K562 (cell line): Measurements from ENCODE around the gene TRANK1. TPM values are rescaled to one million over a fixed set of nuclear protein-coding genes. Genes with fewer than 3 reads are reported as not detected.

Experiments used
- ATAC-seq: fragments of 200-7000 bp; cut with Tn5 transposase; 3 replicates; pipeline ENCODE4 v1.9.1; 2020; ENCODE audit warnings: moderate library complexity
- BruUV-seq: library from RNA; stranded (reverse); fragments of 400-500 nt; replicated peaks from 2 replicates; lab custom pipeline; 2021; lab: Mats Ljungman, UMichigan
- CTCF ChIA-PET: fragments of 300-600 bp; formaldehyde crosslinking; extraction: SDS; loops from one replicate; lab custom pipeline; 2021; ENCODE audit warnings: low intra/inter-chr PET ratio; lab: Yijun Ruan, JAX
- POLR2A ChIA-PET: fragments of 300-600, 350-650 bp; sonication (Branson Sonifier 250); formaldehyde crosslinking; extraction: SDS; loops from one replicate; lab custom pipeline; 2021; ENCODE audit warnings: antibody characterized with exemption, inconsistent platforms; lab: Yijun Ruan, JAX
- DNase-seq, 4 experiments: peaks; one replicate each; pipeline versions ENCODE4 v3.0.0 to v3.0.0-alpha.2; 2011 to 2018; ENCODE audit warnings: low spot score in 3 of 4, mixed read lengths in 3 of 4; ENCODE audit errors: extremely low read depth in 1 of 4
- FAIRE-seq: peaks from 2 replicates; lab custom pipeline; 2011; peaks lifted over from hg19 to GRCh38; lab: Jason Lieb, UNC
- H2AFZ ChIP-seq: 2 replicates; pipeline ENCODE4 v1.6.0; 2011; ENCODE audit warnings: low read depth, low read length, control low read depth, inconsistent platforms
- H3K27ac ChIP-seq: fragments of 200-600 bp; 3 replicates; pipeline ENCODE4 v1.8.0; 2011; ENCODE audit warnings: low read depth, mild to moderate bottlenecking, control low read depth, inconsistent platforms, low read length, moderate library complexity, mixed read lengths; ENCODE audit errors: extremely low read depth
- H3K27me3 ChIP-seq, 2 experiments: fragments of 300-600 bp in 1 of 2; 2 replicates in 1 of 2; 3 replicates in 1 of 2; pipeline versions ENCODE4 v1.6.0 to v1.8.0; 2011; ENCODE audit warnings: inconsistent platforms in 2 of 2, low read length in 2 of 2, mild to moderate bottlenecking in 1 of 2, mixed read lengths in 1 of 2, moderate library complexity in 1 of 2; ENCODE audit not compliant: control insufficient read depth in 2 of 2, insufficient read depth in 2 of 2
- H3K36me3 ChIP-seq: fragments of 300-600 bp; 3 replicates; pipeline ENCODE4 v1.8.0; 2011; ENCODE audit warnings: mild to moderate bottlenecking, low read length, inconsistent platforms; ENCODE audit not compliant: control insufficient read depth, insufficient read depth
- H3K4me1 ChIP-seq, 2 experiments: fragments of 200-600 bp in 1 of 2; replicated peaks in 1 of 2; 2 replicates in 1 of 2; 3 replicates in 1 of 2; pipeline versions ENCODE4 v1.5.1 to v1.8.0; 2011; ENCODE audit warnings: inconsistent platforms in 2 of 2, low read length in 2 of 2, mild to moderate bottlenecking in 1 of 2, mixed read lengths in 1 of 2, moderate library complexity in 1 of 2; ENCODE audit not compliant: control insufficient read depth in 2 of 2, insufficient read depth in 2 of 2
- H3K4me2 ChIP-seq: 2 replicates; pipeline ENCODE4 v1.6.1; 2011; ENCODE audit warnings: low read length, control low read depth, inconsistent platforms, mixed read lengths; ENCODE audit not compliant: insufficient read depth
- H3K4me3 ChIP-seq: fragments of 200-600 bp; sonication (generic), shearing (Covaris generic); 2 replicates; pipeline ENCODE4 v1.5.1; 2016; ENCODE audit warnings: control low read depth, inconsistent platforms
- H3K79me2 ChIP-seq: fragments of 200-600 bp; 3 replicates; pipeline ENCODE4 v1.8.0; 2011; ENCODE audit warnings: low read length, inconsistent platforms; ENCODE audit not compliant: control insufficient read depth, insufficient read depth
- H3K9ac ChIP-seq, 2 experiments: 2 replicates each; pipeline versions ENCODE4 v1.6.0 to v1.6.1; 2011; ENCODE audit warnings: low read depth in 2 of 2, low read length in 2 of 2, control low read depth in 1 of 2, inconsistent platforms in 1 of 2, mild to moderate bottlenecking in 1 of 2, mixed read lengths in 1 of 2; ENCODE audit not compliant: insufficient read depth in 1 of 2
- H3K9me1 ChIP-seq: one replicate; pipeline ENCODE4 v1.6.0; 2011; ENCODE audit warnings: inconsistent platforms, mild to moderate bottlenecking, low read length, moderate library complexity; ENCODE audit not compliant: control insufficient read depth, insufficient read depth
- H3K9me3 ChIP-seq: replicated peaks from 2 replicates; pipeline ENCODE4 v1.5.1; 2011; ENCODE audit warnings: low read depth, low read length, inconsistent platforms; ENCODE audit not compliant: control insufficient read depth, insufficient read depth
- H4K20me1 ChIP-seq: replicated peaks from 2 replicates; pipeline ENCODE4 v1.6.1; 2011; ENCODE audit warnings: low read length, inconsistent platforms, mixed read lengths; ENCODE audit not compliant: control insufficient read depth, insufficient read depth
- CBX3 ChIP-seq, 2 experiments: IDR thresholded peaks; 1 replicate in 1 of 2; 2 replicates in 1 of 2; pipeline ENCODE4 v1.6.1; 2012; ENCODE audit warnings: inconsistent platforms in 2 of 2, low read length in 2 of 2, borderline replicate concordance in 1 of 2, control low read depth in 1 of 2
- MCM7 ChIP-seq, 2 experiments: fragments of 450-650 bp; IDR thresholded peaks; 2 replicates each; pipeline ENCODE4 v1.6.1; 2016 to 2018
- NONO ChIP-seq, 2 experiments: fragments of 200-400 bp in 1 of 2; fragments of 450-650 bp in 1 of 2; formaldehyde crosslinking in 1 of 2; IDR thresholded peaks; 2 replicates each; pipeline ENCODE4 v1.6.1; 2017; ENCODE audit warnings: low read depth in 2 of 2, mild to moderate bottlenecking in 2 of 2, moderate library complexity in 2 of 2, low read length in 1 of 2
- RFX1 ChIP-seq: fragments of 450-650 bp; IDR thresholded peaks from 2 replicates; pipeline ENCODE4 v1.6.1; 2016; ENCODE audit warnings: mild to moderate bottlenecking, moderate library complexity
- SREBF1 ChIP-seq: fragments of 150-350 bp; IDR thresholded peaks from 2 replicates; pipeline ENCODE4 v1.6.1; 2014; ENCODE audit warnings: antibody characterized with exemption, low read depth, low read length, borderline replicate concordance
- WGBS: fragments of 100-300 bp; shearing (Covaris generic); methylation state at CpG from one replicate; pipeline ENCODE4 v1.1.6; 2016; ENCODE audit warnings: low coverage, mixed read lengths; ENCODE audit not compliant: insufficient coverage; ENCODE audit errors: missing lambda C conversion rate; 5-methylcytosine and 5-hydroxymethylcytosine counted together
- in situ Hi-C: fragments of 300-500 bp; cut with MboI; formaldehyde crosslinking; loops from 4 replicates; pipeline ENCODE4 v1.15.0; 2018; ENCODE audit warnings: inconsistent platforms, mixed read lengths
- intact Hi-C: fragments of 100-400 bp; cut with micrococcal nuclease; formaldehyde crosslinking; loops from 2 replicates; pipeline ENCODE4 v1.14.2; 2022
- polyA plus RNA-seq, 8 experiments: library from polyadenylated mRNA; depleted of rRNA in 4 of 8; stranded (reverse) in 5 of 8; unstranded in 3 of 8; fragments of >200 nt; fragmentation: Nextera tagmentation in 2 of 8; fragmentation: Illumina TruSeq in 1 of 8; extraction: Ambion mirVana in 2 of 8; extraction: Trizol in 1 of 8; gene quantifications; 2 replicates each; pipeline versions ENCODE4 v1.2.1 to v1.2.3, GENCODE V29; 2011 to 2014; ENCODE audit warnings: inconsistent platforms in 1 of 8, missing spikeins in 1 of 8
- total RNA-seq, 7 experiments: library from RNA; depleted of rRNA in 6 of 7; stranded (reverse); fragments of >200 nt in 6 of 7; fragmentation: Illumina TruSeq in 2 of 7; extraction: Trizol in 2 of 7; gene quantifications; 2 replicates each; pipeline versions ENCODE4 v1.2.1 to v1.2.3, GENCODE V29; 2011 to 2021; ENCODE audit warnings: low replicate concordance in 1 of 7
- TF ChIP-seq, protein P1 (sequence below), 3 experiments: IDR thresholded peaks in 2 of 3; conservative IDR thresholded peaks in 1 of 3; 2 replicates each; pipeline ENCODE4 v1.5.1; 2011 to 2012; ENCODE audit warnings: low read length in 3 of 3, mild to moderate bottlenecking in 3 of 3, control low read depth in 2 of 3, improper control_type of control experiment in 1 of 3, inconsistent platforms in 1 of 3, low read depth in 1 of 3, mixed read lengths in 1 of 3, moderate library complexity in 1 of 3; ENCODE audit not compliant: insufficient read depth in 2 of 3
- TF ChIP-seq, protein P2 (sequence below): IDR thresholded peaks from 2 replicates; pipeline ENCODE4 v1.6.1; 2011; ENCODE audit warnings: borderline replicate concordance, low read depth, mild to moderate bottlenecking, moderate library complexity, low read length; ENCODE audit not compliant: insufficient read depth, poor library complexity, severe bottlenecking

TRANK1 gene
- total and polyA plus RNA-seq, 9 of the 15 experiments (the other 6 are each of a cell fraction or from before 2014, with no cell fraction given), result 0.41 to 5.3 (median 2.1) TPM

DNA sequence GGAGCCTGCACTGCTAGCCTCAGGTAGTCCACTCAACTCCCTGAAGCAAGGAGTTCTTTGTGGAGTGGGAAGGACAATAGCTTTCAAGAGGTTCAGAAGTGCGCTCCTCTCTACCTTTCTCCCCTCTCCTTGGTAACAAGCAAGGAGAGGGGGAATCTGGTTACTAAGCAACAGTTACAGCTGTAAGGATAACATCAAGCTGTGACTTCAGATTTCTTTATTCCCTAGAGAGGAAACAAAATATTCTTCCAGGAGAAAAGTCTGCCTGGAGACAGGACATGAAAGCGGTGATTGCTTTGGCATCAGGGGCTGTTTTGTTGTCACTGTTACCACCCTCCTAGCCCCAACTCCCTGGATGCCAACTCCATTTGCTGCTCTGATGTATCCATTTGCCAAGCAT lies 70.4 kb downstream of the TRANK1 start:
- Histone ChIP-seq H4K20me1 (no peaks in the 10 kb centered on the region), H3K27ac (no peak overlapping the region), H3K9me1 (no peaks in the 10 kb centered on the region), H3K27me3 (no peaks in the 10 kb centered on the region), H3K9ac (no peak overlapping the region), H3K9me3 (no peaks in the 10 kb centered on the region), H3K36me3 (no peaks in the 10 kb centered on the region), H3K4me1 (peaks cover 3 to 4% of the 10 kb centered on the region in 2 experiments; a peak in 2 of 5 replicates), H3K79me2 (no peaks in the 10 kb centered on the region), H3K4me3 (no peak overlapping the region), H2AFZ (no peak overlapping the region), H3K4me2 (no peak overlapping the region)
- WGBS, result 68% methylated on average over 2 of the region's 2 CpGs
- ChIA-PET POLR2A (interaction anchor here (0.6 kb wide), 1 partner anchor 829 kb away, joined by 3 read pairs; no protein-coding TSS in a partner anchor), CTCF (no interaction called here)
- ATAC-seq, result no peak
- BruUV-seq, result no TSS peak
- no peak for FAIRE-seq
- no peak for DNase-seq
- intact Hi-C loops, result no loop called here
- in situ Hi-C loops, result loop anchor here (25.0 kb wide), 1 partner anchor 137 kb away; no protein-coding TSS in a partner anchor
- TF ChIP-seq MCM7 (IDR thresholded peaks at IDR 0.05) (no peak), RFX1 (peak; percentile 61), CBX3 (IDR thresholded peaks at IDR 0.05; ENCODE audit: borderline replicate concordance in 1 of 2, low read length in 2 of 2) (no peak)

DNA sequence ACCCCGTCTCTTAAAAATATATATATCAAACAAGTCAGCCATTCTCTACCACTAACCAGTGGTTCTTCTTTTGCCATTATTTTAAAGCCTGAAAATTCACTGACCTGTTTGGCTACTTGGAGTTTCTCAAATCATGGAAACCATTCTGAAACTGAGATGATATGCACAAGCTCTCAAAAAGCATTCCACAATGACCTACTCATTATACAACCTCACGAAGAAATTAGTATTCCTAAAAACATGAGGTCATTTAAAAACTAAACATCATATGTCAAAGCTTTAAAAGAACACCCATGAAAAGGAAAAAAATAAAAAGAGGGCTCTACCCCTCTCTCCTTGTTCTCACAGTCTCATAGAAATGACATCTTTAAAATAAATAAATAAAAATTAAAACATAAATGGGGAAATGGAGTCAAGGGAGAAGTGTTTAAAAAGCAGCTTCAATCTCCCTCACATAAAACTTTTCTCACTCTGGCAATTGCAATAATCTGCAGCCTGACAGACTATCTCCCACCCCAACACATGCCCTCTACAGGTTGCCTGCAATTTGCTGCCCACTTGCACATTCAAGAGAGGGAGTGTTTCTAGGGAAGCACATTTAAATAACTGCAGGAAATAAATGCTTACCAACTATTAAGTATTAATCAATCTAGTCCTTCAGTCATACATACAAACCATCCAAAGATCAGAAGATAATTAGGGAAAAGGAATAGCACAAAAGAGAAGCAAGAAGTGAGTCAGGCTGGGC lies 73.3 kb downstream of the TRANK1 start:
- BruUV-seq, result no TSS peak
- ChIA-PET POLR2A (interaction anchor here (0.6 kb wide), 1 partner anchor 140 kb away, joined by 3 read pairs; no protein-coding TSS in a partner anchor), CTCF (interaction anchor here (0.7 kb wide), 1 partner anchor 86 kb away, joined by 3 read pairs; no protein-coding TSS in a partner anchor)
- in situ Hi-C loops (loop anchor here (25.0 kb wide), 1 partner anchor 134 kb away; no protein-coding TSS in a partner anchor), intact Hi-C loops (no loop called here)
- H3K4me1 ChIP-seq, result no peaks in the 10 kb centered on the region; a peak in 2 of 5 replicates
- WGBS, result 2% methylated on average over 2 of the region's 2 CpGs
- no peak for DNase-seq
- H4K20me1 ChIP-seq, result no peaks in the 10 kb centered on the region
- no peaks in the 10 kb centered on the region for H3K79me2 ChIP-seq
- H3K27me3 ChIP-seq, result no peaks in the 10 kb centered on the region; a peak in 2 of 5 replicates
- no peak overlapping the region for H3K4me3 ChIP-seq
- no peaks in the 10 kb centered on the region for H3K36me3 ChIP-seq
- no peak overlapping the region for H3K9ac ChIP-seq
- H2AFZ ChIP-seq, result no peak overlapping the region
- H3K4me2 ChIP-seq, result no peak overlapping the region
- no peak overlapping the region for H3K27ac ChIP-seq
- ATAC-seq, result no peak
- TF ChIP-seq, protein P1, sequence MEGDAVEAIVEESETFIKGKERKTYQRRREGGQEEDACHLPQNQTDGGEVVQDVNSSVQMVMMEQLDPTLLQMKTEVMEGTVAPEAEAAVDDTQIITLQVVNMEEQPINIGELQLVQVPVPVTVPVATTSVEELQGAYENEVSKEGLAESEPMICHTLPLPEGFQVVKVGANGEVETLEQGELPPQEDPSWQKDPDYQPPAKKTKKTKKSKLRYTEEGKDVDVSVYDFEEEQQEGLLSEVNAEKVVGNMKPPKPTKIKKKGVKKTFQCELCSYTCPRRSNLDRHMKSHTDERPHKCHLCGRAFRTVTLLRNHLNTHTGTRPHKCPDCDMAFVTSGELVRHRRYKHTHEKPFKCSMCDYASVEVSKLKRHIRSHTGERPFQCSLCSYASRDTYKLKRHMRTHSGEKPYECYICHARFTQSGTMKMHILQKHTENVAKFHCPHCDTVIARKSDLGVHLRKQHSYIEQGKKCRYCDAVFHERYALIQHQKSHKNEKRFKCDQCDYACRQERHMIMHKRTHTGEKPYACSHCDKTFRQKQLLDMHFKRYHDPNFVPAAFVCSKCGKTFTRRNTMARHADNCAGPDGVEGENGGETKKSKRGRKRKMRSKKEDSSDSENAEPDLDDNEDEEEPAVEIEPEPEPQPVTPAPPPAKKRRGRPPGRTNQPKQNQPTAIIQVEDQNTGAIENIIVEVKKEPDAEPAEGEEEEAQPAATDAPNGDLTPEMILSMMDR (IDR thresholded peaks at IDR 0.05 in 2 of 3, conservative IDR thresholded peaks at IDR 0.05 in 1 of 3; ENCODE audit: insufficient read depth in 2 of 3, low read depth in 1 of 3, low read length in 3 of 3), result peak in 1 of 3 experiments; percentile 9; a peak in 3 of 6 replicates
- TF ChIP-seq SREBF1 (no peak), NONO (IDR thresholded peaks at IDR 0.05; ENCODE audit: low read depth in 2 of 2, low read length in 1 of 2) (no peak)
- TF ChIP-seq, protein P2, sequence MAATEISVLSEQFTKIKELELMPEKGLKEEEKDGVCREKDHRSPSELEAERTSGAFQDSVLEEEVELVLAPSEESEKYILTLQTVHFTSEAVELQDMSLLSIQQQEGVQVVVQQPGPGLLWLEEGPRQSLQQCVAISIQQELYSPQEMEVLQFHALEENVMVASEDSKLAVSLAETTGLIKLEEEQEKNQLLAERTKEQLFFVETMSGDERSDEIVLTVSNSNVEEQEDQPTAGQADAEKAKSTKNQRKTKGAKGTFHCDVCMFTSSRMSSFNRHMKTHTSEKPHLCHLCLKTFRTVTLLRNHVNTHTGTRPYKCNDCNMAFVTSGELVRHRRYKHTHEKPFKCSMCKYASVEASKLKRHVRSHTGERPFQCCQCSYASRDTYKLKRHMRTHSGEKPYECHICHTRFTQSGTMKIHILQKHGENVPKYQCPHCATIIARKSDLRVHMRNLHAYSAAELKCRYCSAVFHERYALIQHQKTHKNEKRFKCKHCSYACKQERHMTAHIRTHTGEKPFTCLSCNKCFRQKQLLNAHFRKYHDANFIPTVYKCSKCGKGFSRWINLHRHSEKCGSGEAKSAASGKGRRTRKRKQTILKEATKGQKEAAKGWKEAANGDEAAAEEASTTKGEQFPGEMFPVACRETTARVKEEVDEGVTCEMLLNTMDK, result peak; percentile 66
- TF ChIP-seq, all 486 proteins: peak for 2
- FAIRE-seq, result no peak
- Histone ChIP-seq H3K9me1 (no peaks in the 10 kb centered on the region), H3K9me3 (no peaks in the 10 kb centered on the region)
